ENCODE measurements around the gene STOX2.
A peak's percentile ranks its signal among the peaks of the same experiment; 100 is the strongest.

Gene STOX2

DNA sequence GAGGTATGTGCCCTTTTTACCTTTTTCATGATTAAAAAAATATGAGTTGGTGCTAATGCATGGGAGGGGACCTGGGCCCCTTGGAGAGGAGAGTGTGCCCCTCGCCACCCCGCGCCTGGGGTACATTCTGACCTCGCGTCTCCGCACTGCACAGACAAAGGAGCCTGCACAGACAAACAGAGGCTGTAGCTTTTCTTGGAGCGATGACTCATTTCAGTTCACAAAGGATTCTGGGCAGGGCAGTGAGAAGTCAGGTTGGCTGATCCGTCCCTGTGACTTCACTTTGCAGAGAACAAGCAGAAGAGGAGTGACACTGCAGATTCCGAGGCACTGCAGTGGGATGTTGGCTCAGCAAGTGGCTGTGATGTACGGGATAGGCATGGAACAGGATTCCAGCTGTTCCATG lies 82.9 kb downstream of the STOX2 start:
- DNase-seq = no peak

DNA sequence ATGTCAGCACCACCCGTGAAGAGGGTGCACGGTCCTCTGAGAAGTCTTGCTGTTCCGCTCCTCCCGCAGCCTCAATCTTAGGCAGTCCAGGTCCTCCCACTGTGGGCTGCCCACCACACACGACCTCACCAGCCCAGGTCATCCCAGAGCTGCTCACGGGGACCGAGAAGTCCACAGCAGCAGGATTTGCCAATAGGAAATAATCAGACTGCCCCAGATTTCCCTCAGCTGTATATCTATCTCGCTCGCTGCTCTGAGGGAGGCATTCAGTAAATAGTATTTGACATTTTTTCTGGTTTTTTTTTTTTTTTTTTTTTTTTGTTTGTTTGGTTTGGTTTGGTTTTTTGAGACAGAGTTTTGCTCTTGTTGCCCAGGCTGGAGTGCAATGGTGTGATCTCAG lies 83.8 kb downstream of the STOX2 start:
- DNase-seq = no peak

DNA sequence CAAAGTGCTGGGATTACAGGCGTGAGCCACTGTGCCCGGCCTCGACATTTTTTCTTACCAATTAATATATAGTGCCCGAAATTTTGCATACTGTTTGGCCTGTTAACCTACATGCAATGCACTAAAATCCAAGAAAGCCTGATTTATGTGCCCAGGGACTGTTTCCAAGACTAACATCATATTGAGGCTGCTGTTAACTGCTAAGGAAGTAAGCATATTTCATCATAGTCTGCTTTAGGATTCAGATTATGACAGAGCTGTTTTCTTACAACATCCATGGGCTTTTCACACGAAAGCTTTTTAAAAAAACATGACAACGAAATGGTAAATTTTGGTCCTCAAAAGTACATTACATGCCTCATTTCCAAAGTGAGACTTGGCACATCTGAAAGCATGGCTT lies 84.4 kb downstream of the STOX2 start:
- DNase-seq = no peak

DNA sequence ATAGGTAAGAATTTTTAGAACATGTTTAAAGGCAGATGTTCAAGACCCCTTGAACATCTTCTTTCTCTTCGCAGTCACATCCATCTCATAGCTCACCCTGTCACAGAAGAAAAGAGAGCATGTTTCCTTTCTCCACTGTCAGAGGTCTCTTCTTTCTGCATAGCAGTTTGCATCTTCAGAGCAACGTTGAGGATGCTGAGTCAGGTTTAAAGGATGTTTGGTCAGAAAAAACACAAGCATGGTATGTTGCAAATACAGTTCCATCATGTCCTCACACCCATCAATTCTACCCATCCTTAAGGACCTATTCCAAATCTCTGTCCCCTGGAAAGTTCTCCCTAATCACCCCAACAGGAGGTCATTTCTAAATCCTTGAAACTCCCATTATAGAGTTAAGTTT lies 84.8 kb downstream of the STOX2 start:
- no peak for DNase-seq

GRCh38 chr4:183993676-183994075 lies 88.6 kb downstream of the STOX2 start:
- peak in 1 of 2 experiments; percentile 41 for DNase-seq

DNA sequence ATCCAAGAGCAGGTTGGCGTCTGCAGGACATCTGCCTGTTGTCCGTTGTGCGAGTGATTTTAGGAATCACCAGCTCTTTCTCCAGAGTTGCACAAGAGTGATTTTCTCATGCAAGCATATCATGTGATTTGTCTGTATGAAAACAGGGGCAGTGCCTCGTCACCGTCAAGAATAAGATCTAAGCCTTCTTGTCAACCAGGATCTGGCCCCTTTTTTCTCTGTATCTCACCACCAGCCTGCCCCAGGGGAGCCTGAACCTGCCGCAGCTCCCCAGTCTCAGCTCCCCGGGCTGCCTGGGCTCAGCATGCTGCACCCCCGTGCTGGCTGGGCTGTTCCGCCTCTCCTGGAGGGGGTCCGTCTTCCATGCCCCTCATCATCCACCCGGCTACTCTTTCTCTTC lies 90.5 kb downstream of the STOX2 start:
- DNase-seq = no peak

DNA sequence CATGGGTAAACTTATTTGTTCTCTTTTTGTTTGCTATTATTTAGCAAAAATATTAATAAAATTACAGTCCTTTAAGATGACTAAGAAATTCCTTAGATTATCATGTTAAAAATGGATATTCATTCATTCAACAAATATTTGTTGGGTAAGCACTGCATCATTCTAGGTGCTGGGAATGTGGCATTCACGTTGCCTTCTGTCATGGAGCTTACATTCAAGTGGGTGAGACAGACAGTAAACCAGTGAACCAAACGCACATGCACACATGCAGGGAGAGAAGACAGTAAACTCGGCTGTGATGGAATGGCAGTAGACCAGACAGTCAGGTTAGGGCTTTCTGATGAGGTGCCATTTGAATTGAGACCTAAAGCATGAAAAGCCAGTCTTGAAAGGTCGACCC lies 91.8 kb downstream of the STOX2 start:
- no peak for DNase-seq

DNA sequence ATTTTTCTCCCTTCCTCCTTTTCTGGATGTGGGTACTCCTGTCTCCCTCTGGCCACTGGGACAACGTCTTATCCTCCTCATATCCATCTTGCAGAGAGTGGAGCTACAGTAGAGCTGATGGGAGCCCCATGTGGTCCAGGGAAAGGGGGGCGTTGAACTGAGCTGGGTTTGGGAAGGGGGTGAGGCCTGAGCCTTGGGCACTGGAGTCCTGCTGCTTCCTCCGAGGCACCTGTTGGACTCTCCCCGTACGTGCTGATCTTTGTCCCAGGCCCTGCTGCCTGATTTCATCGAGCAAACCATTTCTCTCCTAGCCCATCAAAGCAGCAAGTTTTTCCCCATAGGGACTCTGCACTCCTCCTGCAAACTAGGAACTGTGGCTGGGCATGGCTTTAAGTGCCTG lies 94.3 kb downstream of the STOX2 start:
- no peak for DNase-seq

- peak in 1 of 2 experiments; percentile 18 for DNase-seq
These were observed 95.6 kb downstream of the STOX2 start for GRCh38 chr4:184000457-184001396.

DNA sequence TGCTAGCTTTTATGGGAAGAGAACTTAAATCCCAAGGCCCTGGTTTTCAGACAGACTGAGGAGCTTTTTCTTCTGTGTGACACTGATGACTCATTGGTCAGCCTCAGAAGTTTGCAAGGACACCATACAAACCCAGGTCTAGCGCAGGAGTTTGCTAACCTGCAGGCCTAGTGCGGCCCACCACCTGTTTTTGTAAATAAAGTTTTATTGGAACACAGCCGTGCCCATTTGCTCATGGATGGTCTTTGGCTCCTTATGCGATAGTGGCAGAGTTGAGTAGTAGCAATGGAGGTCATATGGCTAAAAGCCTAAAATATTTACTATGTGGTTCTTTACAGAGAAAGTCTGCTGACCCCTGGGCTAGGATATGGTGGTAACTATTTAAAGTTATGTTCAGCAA lies 98.3 kb downstream of the STOX2 start:
- no peak for DNase-seq

DNA sequence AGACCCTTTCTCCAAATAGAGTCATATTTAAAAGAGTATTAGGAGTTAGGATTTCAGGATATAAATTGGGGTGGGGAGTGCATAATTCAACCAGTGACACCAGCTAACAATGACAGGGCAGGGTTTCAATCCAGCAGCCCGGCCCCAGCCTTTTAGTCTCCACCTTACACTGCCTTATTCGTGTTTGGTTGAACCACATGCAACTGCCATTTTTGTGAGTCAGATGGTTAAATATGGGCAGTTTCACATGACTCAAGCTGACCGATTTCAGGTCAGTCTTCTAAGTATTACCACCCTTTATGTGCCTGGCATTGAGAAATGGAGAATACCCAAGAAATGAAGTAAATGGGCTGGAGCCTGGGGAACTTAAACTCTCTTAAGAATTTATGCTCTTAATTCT lies 102.8 kb downstream of the STOX2 start:
- no peak for DNase-seq

GRCh38 chr4:184010696-184011095 lies 105.6 kb downstream of the STOX2 start:
- no peak for DNase-seq

DNA sequence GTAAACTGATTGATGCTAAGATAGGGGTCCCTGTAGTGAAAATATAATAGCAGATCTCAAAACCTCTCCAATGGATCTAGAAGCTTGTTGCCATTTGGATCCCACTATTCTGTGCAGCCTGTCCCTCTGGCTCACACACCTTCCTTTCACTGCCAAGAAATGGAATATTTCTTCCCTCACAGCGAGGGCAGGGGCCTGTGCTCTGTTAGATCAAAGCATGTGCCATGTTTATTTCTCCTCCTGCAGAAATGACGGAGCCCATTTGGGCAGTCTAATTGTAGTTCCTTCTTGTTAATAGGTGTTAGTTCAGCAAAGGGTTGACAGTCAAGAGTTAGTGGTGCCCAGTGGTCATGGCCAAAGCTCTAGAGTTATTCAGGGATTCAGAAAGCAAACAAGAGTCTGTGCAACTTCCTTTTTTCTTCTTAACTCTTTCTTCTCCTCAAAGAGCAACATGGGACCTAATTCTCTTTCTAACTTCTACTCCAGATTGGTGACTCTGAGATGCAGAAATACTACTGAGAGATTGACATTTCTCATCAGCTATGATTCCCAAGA lies 106.8 kb downstream of the STOX2 start:
- DNase-seq = no peak

- no peak for DNase-seq
These were observed 107.8 kb downstream of the STOX2 start for GRCh38 chr4:184012937-184013336.

GRCh38 chr4:184014301-184014700 lies 109.2 kb downstream of the STOX2 start:
- no peak for DNase-seq

DNA sequence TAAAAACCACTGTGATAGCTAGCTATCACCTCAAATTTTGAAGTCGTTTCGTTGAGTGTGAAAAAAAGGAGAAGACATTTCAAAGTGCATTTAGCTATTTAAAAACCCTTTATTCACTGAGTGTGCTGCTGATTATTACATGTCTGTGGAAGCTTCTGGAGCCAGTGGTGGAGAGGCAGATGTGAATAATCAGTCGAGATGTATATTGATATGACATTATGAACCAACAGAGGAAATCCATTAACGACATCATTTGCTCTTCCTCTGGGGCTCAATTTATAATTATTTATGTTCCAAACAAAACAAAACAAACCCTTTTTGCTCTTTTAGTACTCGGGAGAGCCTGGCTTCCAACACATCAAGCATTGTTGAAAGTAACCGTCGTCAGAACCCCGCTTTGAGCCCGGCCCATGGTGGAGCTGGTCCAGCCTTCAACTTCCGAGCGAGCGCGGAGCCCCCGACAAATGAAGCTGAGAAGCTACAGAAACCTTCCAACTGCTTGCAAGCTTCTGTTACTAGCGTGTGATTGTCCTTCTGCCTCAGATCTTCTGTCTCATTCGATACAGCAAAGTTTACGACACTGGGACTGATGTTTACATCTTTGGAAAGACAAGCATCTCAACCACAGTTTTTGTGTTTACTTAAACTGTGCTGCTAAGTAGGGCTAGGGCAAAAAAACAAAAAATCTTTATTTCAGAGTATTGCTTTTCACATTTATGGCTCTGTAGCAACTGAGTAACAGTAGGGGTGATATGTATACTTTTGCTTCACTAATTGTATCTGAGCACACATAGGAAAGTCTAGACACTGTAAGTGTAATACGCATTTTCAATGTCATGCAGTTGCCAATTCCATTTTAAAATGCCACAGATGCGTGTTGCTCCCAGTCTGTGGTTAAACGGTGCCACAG lies 111.9 kb downstream of the STOX2 start:
- DNase-seq = no peak

- DNase-seq = no peak
These were observed 114.0 kb downstream of the STOX2 start for GRCh38 chr4:184019076-184019475.

GRCh38 chr4:184019667-184020623 lies 114.8 kb downstream of the STOX2 start:
- DNase-seq = peak in 1 of 2 experiments; percentile 42

GRCh38 chr4:184021389-184021788 lies 116.3 kb downstream of the STOX2 start:
- no peak for DNase-seq

GRCh38 chr4:184022679-184023383 lies 117.7 kb downstream of the STOX2 start:
- no peak for DNase-seq

DNA sequence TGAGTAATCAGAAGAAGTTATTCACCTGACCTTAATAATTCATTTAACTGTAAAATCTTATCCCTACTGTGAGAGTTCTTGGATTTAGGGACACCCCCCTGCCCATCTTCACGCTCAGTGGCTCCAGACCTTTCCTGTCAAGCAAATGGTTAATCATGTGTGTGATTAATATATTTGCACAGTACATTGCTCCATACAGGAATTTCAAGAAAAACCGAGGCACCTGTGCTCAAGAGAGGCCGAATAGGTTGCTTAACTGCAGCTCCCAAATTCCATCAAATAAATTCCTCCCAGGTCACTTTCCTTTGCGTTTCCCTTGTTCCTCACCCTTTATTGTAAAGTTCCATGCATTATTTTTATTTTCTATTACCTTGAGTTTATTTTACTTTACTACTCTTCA lies 119.5 kb downstream of the STOX2 start:
- no peak for DNase-seq
